Measurements from ENCODE around the gene RTN4RL2.

GRCh38 chr11:57513452-57513795, 53.1 kb downstream of the RTN4RL2 start:
- TF ChIP-seq POLR2A (IDR thresholded peaks at IDR 0.05) (no peak), CTCF (IDR thresholded peaks at IDR 0.05) (no peak)
